Stimulated activated CD4-positive, alpha-beta T cell treated with anti-CD3 and anti-CD28 coated beads, Interleukin-4, amount 100 ng/mL, for 48 hours (primary cell): Measurements from ENCODE around the gene API5.
"Not testable (repeated sequence)": the region's sequence is repeated elsewhere in the genome, so short reads cannot be mapped to it uniquely, and the experiment has no call there.

Experiments used
- DNase-seq, 2 donors: peaks; one replicate each; pipeline ENCODE4 v3.0.0-alpha.2; 2020; ENCODE audit warnings: low read depth in 2 of 2

Gene API5

DNA sequence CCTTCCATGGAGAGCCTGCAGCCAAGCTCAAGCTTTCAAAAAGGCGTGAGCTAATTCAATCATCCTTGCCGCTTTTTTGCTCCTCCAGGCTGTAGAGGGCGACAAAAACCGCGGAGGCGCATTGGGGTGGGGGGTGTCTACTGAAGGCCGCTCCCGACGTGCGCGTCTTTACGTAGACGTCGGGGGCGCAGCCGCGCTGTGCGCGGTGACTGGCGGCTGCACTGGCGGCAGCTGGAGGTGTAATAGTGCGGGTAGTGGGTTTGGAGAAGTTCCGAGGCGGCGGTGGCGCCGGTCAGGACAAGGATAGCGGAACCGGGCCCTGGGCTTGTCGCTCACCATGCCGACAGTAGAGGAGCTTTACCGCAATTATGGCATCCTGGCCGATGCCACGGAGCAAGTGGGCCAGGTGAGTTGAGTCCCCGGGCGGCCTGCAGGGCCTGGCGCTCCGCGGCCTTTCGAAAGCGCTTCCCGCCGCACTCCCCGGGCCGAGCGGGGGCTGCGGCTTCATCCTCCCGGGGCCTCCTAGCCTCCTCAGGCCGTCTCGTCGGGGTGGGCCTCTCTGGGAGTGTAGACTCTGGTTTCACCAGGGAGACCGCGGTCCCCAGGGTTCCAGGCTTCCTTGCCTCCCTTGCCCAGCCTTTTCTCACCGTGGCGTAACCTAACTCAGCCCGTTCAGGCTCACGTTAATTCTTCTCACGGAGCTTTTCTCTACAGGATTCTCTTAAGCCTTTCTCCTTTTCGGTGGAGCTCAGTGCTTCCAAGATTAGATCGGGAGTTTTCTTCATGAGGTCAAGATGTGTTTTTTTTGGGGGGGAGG is at the start of gene API5:
TSS of gene API5 (plus strand) at position 206 of the 817 bp plus-strand sequence. CDS start at position 338, 132 bp downstream.
- peak; percentile 85 to 90 for DNase-seq

DNA sequence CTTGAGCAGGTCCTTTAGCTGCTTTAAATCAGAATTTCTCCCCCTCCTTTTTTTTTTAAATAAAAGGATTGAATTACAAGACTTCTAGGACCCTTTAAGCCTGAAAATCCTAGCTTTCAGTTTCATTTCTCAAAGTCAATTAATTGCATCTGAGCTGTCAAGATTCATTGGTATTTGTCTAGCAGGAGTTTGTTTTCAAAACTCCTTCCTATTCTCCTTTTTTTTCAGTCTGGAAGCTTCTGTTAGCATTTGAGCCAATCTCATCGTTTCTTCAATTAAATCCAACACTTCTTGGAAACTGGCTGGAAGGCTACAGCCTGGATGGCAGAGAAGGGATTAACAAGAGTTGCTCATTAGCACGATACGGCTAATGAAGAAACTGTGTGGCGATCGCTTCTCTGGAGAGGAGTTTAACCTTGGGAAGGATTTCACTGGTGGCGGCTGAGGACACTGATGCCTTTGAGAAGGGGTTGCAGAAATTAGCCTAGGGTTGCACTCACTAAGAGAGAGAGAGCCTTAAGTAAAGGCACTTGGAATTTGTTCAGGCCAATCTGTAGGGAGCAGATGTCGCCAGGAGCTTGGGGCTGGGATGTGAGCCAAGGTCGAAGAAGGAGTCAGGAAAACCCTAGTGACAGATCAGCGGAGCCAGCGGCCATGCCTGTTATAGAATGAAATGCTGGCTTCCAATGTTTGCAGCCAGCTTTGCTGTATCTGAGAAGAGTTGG is 43.8 kb upstream of the API5 start:
- DNase-seq: no peak

DNA sequence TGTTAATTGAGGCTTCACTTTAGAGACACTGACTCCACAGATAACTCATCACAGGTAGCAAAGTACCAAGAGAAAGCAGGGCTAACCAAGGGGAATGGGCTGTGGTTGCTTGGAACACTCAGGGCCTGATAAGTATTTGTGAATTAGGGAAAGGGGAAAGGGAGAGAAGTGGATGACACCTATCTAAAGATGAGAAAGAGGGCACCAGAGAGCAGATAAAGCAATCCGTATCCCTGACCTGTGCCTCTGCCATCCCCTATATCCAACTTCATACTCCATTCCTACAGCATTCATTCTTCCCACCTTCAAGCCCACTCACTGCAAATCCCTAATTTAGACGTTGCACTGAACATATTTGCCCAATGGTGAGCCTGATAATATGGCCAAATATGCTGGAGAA is 43.0 kb upstream of the API5 start:
- no peak for DNase-seq

DNA sequence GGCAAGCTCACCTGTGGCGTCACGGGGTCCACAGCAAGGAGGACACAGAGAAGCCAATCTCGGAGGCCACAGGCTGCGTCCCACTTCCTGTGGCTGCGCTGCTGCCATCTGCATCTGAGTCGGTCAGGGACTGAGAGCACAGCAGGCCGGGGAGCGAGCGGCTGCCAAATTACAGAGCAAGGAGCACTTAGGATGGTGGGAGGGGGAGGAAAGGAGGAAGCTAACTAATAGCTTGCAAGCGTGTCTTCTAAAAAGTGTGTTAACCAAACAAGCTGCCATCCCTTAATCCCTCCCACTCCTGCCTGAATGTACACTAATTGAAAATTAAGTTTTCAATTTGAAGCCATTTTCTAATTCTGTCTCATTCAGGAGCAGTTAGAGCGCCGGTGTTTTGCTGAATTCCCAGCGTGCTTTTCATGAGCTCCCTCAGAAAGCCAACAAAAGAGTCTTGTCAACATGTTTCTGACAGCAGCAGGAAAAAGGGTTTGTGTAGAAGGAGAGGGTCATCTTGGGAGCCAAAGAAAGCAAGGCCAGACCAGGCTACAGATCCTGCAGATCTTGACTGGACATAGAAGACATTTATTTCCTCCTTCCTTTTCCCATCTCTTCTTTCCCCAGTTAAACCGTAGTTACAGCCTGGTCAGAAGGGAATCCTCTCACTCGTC is 42.4 kb upstream of the API5 start:
- DNase-seq: no peak

DNA sequence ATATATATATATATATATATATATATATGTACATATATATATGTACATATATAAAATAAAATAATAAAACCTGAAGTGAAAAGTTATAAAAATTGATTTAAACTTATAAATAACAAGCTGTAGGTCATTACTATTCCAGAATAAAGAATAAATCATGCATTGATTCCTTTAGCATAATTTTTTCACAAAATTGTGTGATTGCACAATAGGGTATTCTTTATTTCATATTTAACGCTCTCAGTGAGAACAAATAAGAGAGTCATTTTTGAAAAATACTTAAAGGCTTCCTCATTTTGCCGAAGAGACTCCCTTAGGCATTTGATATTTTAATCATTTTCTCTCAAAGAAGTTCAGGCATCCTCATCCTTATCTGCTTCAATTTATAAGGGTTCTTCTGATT is 41.3 kb upstream of the API5 start:
- DNase-seq: no peak

DNA sequence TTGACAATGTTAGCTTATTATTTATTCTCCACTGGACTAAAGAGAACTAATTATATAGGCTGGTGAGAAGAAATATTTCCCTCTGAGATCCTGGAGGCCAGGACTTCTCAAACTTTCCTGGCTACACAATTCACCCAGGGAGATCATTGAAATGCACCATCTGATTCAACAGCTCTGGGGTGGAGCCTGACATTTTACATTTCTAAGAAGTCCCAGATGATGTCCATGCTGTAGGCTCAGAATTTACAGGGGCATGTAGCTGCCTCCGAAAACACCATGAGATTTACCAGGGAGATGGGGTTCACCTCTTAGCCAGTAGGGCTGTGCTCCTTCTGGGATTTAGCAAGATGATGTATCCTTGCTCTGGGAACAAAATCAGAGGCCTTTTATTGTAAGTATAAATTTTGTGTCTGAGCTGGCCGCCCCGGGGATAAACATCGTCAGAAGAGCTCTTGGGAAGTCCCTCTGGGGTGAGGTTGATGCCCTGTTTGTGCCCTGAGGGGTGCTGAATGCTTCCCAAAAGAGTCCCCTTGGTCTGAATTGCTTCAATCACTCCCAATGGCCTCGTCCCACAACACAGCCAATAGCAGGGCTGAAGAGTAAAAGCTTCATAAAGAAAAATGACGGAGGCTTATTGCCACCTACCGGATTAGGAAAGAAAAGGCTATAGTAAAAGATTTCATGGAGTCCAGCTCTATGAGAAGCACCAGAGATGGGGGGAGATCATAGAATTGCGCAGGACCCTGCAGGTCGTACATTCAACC is 33.4 kb upstream of the API5 start:
- DNase-seq: no peak

DNA sequence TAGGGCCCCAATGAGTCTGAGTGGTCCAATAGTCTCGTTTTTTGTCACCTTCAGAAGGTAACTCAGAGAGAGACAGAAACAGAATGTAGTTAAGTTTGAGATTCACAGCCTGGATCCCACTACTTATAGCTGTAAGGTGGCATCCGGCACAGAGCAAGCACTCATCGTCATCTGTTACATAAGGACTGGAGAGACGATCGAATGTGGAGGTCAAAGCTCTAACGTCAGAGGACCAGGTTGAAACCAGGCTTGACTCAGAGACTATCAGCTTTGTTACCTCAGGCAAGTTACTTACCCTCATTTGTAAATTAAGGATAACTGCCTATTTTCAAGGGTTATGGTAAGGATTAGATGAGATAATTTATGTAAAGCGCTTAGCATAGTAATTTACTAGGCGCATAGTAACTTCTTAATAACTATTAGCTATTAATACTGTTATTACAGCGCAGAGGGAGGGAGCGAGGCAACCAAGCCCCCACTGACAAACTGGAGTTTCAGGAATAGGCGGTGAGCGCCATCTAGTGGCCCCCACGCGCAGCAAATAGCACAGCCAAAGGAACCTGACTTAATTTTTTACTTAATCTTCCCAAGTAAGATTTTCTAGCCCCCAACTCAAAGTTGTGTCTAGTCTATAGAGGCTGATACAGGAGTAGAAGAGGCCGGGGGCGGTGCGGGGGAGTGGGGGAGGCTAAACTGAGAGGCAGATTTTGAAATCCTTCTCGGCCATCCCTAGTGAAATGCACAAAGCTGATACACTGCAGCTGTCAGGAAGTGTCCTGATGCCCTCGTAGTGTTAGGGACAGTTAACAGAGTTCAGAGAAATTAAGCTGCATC is 29.0 kb upstream of the API5 start:
- peak; percentile 19 to 35 for DNase-seq

DNA sequence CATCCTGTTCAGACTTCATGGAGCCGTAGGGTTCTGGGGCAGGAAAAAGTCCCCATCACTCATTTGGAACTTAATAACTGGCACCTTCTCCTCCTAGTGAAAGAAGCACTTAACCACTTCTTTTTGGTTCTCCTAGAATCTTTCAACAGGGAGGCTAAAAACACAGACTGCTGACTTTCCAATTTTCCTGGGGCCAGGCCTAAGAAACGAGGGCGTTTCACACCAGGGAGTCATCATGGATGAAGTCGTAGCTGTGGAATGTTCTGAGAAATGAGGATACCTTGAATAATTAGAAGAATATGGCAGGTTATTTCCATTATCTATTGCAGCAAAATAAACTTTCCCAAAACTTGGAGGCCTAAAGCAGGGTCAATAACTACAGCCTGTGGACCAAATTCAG is 26.0 kb upstream of the API5 start:
- DNase-seq: no peak

DNA sequence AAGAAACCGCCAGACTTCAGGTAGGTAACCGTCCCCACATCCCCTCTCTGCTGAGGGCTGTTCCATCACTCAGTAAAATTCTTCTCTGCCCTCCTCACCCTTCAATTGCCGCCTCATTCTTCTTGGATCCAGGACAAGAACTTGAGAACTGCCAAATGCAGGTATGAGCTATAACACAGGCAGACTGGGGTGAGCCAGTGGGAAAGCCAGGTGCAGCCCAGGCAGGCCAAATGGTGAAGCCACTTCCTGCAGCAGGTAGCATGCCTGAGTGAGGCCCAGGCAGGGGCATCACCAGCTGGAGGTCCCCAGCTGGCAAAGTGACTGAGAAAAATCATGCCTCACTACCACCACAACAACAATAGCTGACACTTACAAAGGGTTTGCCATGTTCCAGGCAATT is 22.4 kb upstream of the API5 start:
- DNase-seq: no peak

DNA sequence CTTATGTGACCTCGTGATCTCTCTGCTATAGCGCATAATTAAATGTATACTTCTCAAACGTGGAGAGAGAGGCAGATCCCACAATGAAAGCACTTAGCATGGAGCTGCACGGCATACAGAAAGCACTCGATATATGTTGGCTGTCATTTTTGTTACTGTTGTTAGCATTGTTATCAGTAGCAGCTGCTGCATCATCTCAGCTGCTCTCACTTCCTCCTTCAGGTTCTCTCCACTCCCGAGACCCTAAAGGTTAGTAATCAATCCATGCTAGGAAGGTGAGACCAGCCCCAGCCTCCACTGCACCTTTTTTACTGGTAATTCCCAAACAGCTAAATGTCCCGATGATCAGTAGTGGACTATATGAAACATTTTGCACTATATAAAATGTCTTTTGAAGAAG is 13.4 kb upstream of the API5 start:
- DNase-seq: no peak

DNA sequence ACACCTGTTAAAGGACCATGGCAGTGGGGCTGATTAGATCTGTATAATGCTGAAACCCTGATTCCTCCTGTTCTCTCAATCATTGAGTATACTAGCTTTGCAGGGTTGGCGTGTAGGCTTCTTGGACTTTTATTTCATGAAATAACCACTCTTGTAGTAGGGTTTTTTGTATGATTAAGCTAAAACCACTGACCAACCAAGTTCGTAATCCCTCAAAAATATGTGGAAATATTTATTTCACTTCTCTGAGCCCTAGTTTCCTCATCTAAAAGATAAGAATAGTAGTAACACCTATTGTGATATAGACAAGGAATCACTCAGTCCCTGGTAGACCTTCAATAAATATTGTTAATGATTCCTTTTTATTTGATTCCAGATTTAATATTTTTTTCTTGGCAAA is 4.2 kb downstream of the API5 start:
- DNase-seq: no peak

DNA sequence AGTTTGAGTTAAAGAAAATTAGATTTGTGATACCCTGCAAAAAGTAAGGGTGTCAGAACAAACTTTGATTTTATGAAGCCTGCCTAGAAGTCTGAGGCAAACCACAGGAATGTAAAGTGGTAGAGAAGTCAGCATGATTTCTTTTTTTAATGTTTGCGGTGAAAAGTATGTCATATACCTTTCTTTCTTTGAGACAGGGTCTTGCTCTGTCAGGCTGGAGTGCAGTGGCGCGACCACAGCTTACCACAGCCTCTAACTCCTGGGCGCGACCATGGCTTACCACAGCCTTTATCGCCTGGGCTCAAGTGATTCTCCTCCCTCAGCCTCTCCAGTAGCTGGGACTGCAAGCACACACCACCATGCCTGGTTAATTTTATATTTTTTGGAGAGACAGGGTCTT is 4.7 kb downstream of the API5 start:
- no peak for DNase-seq

DNA sequence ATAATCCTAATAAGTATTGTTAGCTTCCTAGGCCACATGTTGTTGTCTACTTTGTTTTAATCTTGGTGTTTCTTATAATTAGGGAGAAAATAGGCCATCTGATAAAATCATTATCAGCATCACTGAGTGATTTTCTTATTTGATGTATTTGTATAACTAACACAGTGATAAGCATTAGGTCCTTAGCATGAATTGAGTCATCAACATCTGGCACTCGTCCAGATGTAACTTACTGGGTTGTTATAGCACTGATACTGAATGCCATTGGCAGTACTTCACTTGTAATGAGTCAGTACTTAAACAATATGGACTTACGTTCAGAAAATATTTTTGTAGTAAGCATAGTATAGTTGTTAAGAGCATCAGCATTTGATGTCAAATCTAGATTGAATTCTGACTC is 16.2 kb downstream of the API5 start:
- DNase-seq: no peak

DNA sequence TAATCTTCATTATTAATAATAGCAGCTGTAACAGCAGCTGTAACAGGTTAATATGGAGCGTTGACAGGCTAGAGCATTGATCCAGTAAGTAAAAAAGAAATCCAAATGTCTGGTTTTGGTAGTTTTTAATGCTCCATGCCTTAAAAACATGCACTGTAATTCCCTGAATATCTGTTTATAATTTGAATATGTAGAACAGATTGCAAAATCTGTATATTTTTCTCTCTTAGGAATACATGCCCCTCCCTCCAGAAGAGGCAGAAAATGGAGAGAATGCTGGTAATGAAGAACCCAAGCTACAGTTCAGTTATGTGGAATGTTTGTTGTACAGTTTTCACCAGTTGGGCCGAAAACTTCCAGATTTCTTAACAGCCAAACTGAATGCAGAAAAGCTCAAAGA is 16.7 kb downstream of the API5 start:
- DNase-seq: no peak

DNA sequence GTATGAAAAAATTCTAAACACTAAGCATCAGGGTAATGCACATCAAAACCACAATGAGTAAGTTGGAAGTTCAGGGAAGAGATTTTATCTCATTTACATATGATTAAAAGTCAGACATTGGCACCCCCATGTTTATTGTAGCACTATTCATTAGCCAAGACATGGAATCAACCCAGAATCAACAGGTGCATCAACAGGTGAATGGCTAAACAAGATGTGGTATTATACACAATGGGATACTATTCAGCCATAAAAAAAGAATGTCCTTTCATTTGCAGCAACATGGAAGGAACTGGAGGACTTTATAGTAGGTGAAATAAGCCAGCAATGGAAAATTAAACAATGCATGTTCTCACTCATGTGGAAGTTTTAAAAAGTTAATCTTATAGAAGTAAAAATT is 29.4 kb downstream of the API5 start:
- DNase-seq: no peak

DNA sequence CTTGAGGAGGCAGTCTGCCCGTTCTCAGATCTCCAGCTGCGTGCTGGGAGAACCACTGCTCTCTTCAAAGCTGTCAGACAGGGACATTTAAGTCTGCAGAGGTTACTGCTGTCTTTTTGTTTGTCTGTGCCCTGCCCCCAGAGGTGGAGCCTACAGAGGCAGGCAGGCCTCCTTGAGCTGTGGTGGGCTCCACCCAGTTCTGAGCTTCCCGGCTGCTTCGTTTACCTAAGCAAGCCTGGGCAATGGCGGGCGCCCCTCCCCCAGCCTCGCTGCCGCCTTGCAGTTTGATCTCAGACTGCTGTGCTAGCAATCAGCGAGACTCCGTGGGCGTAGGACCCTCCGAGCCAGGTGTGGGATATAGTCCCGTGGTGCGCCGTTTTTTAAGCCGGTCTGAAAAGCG is 39.6 kb downstream of the API5 start:
- DNase-seq: not testable (repeated sequence)

DNA sequence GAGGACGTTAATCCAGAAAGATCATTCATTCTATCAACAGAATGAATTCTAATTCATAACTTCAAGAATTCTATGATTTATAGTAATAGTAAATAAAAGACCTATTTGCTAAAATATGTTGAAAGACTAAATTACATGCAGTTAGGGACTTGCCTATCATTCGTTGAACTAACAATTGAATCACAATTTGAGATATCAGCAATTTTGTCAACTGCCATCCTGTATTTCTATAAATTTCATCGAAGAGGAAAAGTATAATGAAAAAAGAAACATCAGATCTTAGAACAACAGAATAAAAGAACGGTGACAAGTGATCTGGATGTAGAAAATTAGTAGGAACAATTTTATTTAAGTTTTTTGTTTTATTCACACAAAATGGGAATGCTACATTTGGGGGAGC is 42.5 kb downstream of the API5 start:
- no peak for DNase-seq

DNA sequence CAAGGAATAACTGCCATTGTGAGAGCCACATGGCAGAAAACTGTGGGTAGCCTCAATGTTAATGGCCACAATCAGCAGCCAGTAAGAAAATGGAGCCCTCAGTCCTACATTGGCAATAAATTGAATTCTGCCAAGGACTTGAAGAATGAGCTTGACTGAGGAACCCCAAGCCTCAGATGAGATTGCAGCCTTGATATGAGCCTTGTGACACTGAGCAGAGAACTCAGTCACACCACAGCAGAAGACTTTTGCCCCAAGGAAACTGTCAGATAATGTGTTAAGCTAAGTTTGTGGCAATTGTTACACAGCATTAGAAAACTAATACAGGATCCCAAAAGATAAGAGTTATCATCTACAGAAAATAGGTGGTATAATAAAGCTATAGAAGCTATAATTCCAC is 44.5 kb downstream of the API5 start:
- DNase-seq: no peak

DNA sequence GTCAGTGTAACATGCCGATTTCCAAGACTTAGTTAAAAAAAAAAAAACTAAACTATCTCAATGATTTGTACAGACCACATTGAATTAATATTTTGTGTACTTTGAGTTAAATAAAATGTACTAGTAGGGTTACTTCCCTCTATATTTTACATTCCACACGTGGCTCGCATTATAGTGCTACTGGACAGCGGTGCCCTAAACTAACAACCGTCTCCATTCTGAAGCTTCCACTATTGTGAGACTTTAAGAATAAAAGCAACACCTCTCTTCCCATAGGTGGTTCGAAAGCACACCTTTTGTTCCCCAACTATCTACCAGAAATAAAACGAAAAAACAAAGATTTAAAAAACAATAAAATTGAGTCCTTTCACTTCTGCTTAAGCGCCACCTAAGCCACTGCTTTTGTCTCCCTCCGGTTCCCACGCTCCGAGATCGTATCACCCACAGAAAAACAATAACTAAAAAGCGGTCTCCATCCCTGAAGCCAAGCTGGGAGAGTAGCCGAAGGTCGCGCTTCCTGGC is 46.5 kb downstream of the API5 start:
- no peak for DNase-seq

DNA sequence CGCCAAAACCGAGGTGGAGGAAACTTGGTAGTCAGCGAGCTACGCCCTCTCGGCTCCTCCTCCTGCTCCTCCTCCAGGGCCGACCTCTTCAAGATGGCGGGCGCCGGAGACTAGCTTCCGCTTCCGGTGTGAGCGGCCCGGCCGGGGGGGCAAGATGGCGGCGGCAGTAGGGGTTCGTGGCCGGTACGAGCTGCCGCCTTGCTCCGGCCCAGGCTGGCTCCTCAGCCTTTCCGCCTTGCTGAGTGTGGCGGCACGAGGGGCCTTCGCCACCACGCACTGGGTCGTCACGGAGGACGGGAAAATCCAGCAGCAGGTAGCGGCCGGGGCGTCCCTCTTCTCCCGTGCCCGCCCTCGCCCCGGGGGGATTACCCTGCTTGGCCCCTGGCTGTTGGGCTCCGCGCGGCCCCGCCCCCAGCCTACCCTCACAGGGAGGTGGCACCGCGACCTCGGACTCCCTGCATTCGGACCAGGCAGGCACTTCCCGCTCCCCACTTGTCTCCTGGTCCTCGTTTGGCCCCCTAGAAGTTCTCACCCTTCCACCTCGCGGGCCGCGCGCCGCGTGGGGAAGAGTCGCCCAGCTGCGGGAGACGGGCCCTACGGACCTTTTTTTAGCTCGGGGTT is 47.1 kb downstream of the API5 start, which contains the start of gene TTC17:
TSS of gene TTC17 (plus strand) at position 120 of the 621 bp plus-strand sequence. CDS start at position 155, 35 bp downstream.
- DNase-seq: peak; percentile 86 to 93
